NT2/D1 (cell line): ENCODE measurements around the gene DPP6.
"Not testable (repeated sequence)": the region's sequence is repeated elsewhere in the genome, so short reads cannot be mapped to it uniquely, and the experiment has no call there.

Experiments used
- YY1 ChIP-seq: IDR thresholded peaks from 2 replicates; pipeline ENCODE4 v1.6.1; 2011; ENCODE audit not compliant: insufficient read length, insufficient read depth
- ZNF274 ChIP-seq: IDR thresholded peaks from 2 replicates; pipeline ENCODE4 v1.6.1; 2011; ENCODE audit warnings: mild to moderate bottlenecking, low read depth, low read length

- TF ChIP-seq YY1, ZNF274: not testable (repeated sequence)
These were observed 76.9 kb downstream of the DPP6 start for GRCh38 chr7:154129142-154129541.
